HepG2 (cell line): Measurements from ENCODE around the gene GNG7. TPM values are rescaled to one million over a fixed set of nuclear protein-coding genes. Genes with fewer than 3 reads are reported as not detected.

Source experiments
- KDM4B ChIP-seq: sonication (generic); formaldehyde crosslinking; IDR thresholded peaks from 2 replicates; pipeline ENCODE4 v1.4.0; 2020; ENCODE audit warnings: missing genetic modification reagents
- MATR3 ChIP-seq: sonication (generic); formaldehyde crosslinking; IDR thresholded peaks from 2 replicates; pipeline ENCODE4 v1.4.0; 2020; ENCODE audit warnings: missing genetic modification reagents
- MTA3 ChIP-seq: sonication (generic); formaldehyde crosslinking; IDR thresholded peaks from 2 replicates; pipeline ENCODE4 v1.4.0; 2020; ENCODE audit warnings: missing genetic modification reagents
- NFATC3 ChIP-seq: sonication (generic); formaldehyde crosslinking; IDR thresholded peaks from 2 replicates; pipeline ENCODE4 v1.5.1; 2020; ENCODE audit warnings: mild to moderate bottlenecking, missing genetic modification reagents
- PPARG ChIP-seq: conservative IDR thresholded peaks from 2 replicates; pipeline ENCODE4 v1.6.1; 2016; ENCODE audit warnings: missing biosample characterization, missing genetic modification reagents
- U2AF1 ChIP-seq: fragments of 200-400 bp; formaldehyde crosslinking; optimal IDR thresholded peaks from 2 replicates; pipeline ENCODE3; 2017; ENCODE audit warnings: mild to moderate bottlenecking, low read depth, low read length
- ZFP36L1 ChIP-seq: sonication (generic); formaldehyde crosslinking; IDR thresholded peaks from 2 replicates; pipeline ENCODE4 v1.8.0; 2022; ENCODE audit warnings: mild to moderate bottlenecking, missing genetic modification reagents, moderate library complexity
- ZNF10 ChIP-seq: sonication (generic); formaldehyde crosslinking; IDR thresholded peaks from 2 replicates; pipeline ENCODE4 v1.4.0; 2020; ENCODE audit warnings: mild to moderate bottlenecking, low read depth, missing genetic modification reagents, borderline replicate concordance
- ZNF207 ChIP-seq: fragments of 450-650 bp; IDR thresholded peaks from 2 replicates; pipeline ENCODE4 v1.6.1; 2016; ENCODE audit warnings: antibody characterized with exemption, borderline replicate concordance
- ZNF430 ChIP-seq: sonication (generic); formaldehyde crosslinking; IDR thresholded peaks from 2 replicates; pipeline ENCODE4 v1.9.0; 2021; ENCODE audit warnings: mild to moderate bottlenecking, missing genetic modification reagents
- ZNF546 ChIP-seq: sonication (generic); formaldehyde crosslinking; conservative IDR thresholded peaks from 2 replicates; pipeline ENCODE4 v1.8.1; 2023; ENCODE audit warnings: mild to moderate bottlenecking, missing genetic modification reagents
- ZNF720 ChIP-seq: sonication (generic); formaldehyde crosslinking; IDR thresholded peaks from 2 replicates; pipeline ENCODE4 v1.4.0; 2020; ENCODE audit warnings: missing genetic modification reagents
- polyA plus RNA-seq, 8 experiments: library from polyadenylated mRNA; depleted of rRNA in 3 of 8; stranded (reverse) in 7 of 8; unstranded in 1 of 8; fragments of >200 nt; fragmentation: Illumina TruSeq in 4 of 8; extraction: Trizol in 4 of 8; gene quantifications; 2 replicates each; pipeline versions ENCODE4 v1.2.1 to v1.2.3, GENCODE V29; 2011 to 2016; ENCODE audit warnings: low read depth in 4 of 8, missing spikeins in 1 of 8, mixed read lengths in 1 of 8; ENCODE audit not compliant: insufficient read depth in 1 of 8
- total RNA-seq, 5 experiments: library from RNA; depleted of rRNA; stranded (reverse); fragments of >200 nt; fragmentation: Illumina TruSeq; extraction: Trizol; gene quantifications; 2 replicates each; pipeline ENCODE4 v1.2.3, GENCODE V29; 2016; ENCODE audit warnings: low read depth in 1 of 5
- TF ChIP-seq, protein P1 (sequence below): sonication (generic); formaldehyde crosslinking; IDR thresholded peaks from 2 replicates; pipeline ENCODE4 v1.5.0; 2020; ENCODE audit warnings: missing genetic modification reagents
- TF ChIP-seq, protein P2 (sequence below): sonication (generic); formaldehyde crosslinking; IDR thresholded peaks from 2 replicates; pipeline ENCODE4 v1.9.0; 2021; ENCODE audit warnings: missing genetic modification reagents, mild to moderate bottlenecking, borderline replicate concordance
- TF ChIP-seq, protein P3 (sequence below): sonication (generic); formaldehyde crosslinking; IDR thresholded peaks from 2 replicates; pipeline ENCODE4 v1.4.0; 2020; ENCODE audit warnings: missing genetic modification reagents, mild to moderate bottlenecking, borderline replicate concordance
- TF ChIP-seq, protein P4 (sequence below): sonication (generic); formaldehyde crosslinking; IDR thresholded peaks from 2 replicates; pipeline ENCODE4 v1.9.0; 2021; ENCODE audit warnings: missing genetic modification reagents, borderline replicate concordance
- TF ChIP-seq, protein P5 (sequence below): sonication (generic); formaldehyde crosslinking; IDR thresholded peaks from 2 replicates; pipeline ENCODE4 v1.9.0; 2022; ENCODE audit warnings: missing genetic modification reagents, mild to moderate bottlenecking, borderline replicate concordance
- TF ChIP-seq, protein P6 (sequence below): sonication (generic); formaldehyde crosslinking; conservative IDR thresholded peaks from 2 replicates; pipeline ENCODE4 v1.8.0; 2022; ENCODE audit warnings: mild to moderate bottlenecking, moderate library complexity, missing genetic modification reagents

Gene GNG7
- total and polyA plus RNA-seq, 2 of the 13 experiments (the other 11 are each of a cell fraction or from before 2014, with no cell fraction given), result 1.4 to 3.3 TPM

DNA sequence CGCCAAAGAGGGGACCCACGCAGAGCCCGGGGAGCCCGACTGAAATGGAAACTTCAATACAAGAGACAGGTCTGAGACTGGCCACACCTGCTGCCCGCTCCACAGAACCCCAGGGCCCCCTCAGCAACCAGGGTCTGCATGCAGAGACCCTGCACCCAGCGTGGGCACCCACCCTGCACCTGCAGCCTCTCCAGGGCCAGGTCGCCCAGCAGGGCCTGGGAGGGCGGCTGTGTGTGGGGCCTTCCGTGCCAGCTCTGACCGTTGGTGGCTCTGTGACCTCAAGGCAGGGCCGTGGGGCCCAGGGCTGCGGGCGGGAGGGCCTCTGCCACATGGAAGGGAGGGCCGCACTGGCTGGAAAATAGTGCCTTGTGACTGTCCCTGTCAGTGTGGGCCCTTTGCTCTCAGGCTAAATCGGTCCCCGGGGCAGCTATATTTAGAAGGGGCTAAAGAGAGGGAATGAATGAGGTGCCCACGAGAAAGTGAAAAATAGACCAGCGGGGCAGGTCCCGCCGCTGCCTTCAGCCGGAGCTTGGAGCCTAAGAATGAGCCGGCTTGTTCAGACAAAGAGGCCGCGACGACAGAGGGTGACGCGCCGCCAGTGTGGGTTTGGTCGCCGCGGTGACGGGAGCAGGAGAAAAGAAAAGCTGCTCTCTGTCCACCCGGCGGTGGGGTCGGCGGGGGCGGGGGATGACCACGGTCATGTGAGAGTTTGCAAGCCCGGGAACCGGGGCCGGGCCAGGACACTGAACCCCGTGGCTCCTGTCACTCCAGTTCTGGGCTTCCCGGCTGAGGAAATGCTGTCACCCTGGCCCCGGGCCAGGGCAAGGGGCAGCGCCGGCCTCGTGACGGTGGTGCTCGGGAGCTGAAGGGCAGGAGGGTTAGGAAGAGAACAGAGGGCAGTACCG, 156.1 kb downstream of the GNG7 start (continued):
- TF ChIP-seq PPARG (CRISPR knock-in tag) (no peak; the same call in none of the 2 replicates), KDM4B (CRISPR knock-in tag) (0 out of 2 replicates have a peak, but pooled peaks have one; percentile 24), ZNF720 (no peak), ZNF546 (CRISPR knock-in tag) (no peak), ZNF10 (CRISPR knock-in tag) (no peak), U2AF1 (peak; percentile 25), NFATC3 (CRISPR knock-in tag) (no peak), MATR3 (CRISPR knock-in tag) (no peak), ZFP36L1 (CRISPR knock-in tag) (no peak; the same call in none of the 2 replicates), ZNF430 (CRISPR knock-in tag) (0 out of 2 replicates have a peak, but pooled peaks have one; percentile 3), MTA3 (CRISPR knock-in tag) (no peak), ZNF207 (no peak)
- TF ChIP-seq, protein P1, sequence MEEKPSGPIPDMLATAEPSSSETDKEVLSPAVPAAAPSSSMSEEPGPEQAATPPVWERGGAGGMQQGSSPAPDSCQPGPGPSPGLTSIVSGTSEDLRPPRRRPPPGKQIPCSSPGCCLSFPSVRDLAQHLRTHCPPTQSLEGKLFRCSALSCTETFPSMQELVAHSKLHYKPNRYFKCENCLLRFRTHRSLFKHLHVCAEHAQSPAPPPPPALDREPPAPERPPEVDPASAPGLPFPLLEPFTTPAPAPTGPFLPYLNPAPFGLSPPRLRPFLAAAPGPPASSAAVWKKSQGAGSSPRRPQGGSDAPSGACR, result no peak; the same call in 1 of the 2 replicates
- TF ChIP-seq, protein P2, sequence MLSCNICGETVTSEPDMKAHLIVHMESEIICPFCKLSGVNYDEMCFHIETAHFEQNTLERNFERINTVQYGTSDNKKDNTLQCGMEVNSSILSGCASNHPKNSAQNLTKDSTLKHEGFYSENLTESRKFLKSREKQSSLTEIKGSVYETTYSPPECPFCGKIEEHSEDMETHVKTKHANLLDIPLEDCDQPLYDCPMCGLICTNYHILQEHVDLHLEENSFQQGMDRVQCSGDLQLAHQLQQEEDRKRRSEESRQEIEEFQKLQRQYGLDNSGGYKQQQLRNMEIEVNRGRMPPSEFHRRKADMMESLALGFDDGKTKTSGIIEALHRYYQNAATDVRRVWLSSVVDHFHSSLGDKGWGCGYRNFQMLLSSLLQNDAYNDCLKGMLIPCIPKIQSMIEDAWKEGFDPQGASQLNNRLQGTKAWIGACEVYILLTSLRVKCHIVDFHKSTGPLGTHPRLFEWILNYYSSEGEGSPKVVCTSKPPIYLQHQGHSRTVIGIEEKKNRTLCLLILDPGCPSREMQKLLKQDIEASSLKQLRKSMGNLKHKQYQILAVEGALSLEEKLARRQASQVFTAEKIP, result no peak
- TF ChIP-seq, protein P3, sequence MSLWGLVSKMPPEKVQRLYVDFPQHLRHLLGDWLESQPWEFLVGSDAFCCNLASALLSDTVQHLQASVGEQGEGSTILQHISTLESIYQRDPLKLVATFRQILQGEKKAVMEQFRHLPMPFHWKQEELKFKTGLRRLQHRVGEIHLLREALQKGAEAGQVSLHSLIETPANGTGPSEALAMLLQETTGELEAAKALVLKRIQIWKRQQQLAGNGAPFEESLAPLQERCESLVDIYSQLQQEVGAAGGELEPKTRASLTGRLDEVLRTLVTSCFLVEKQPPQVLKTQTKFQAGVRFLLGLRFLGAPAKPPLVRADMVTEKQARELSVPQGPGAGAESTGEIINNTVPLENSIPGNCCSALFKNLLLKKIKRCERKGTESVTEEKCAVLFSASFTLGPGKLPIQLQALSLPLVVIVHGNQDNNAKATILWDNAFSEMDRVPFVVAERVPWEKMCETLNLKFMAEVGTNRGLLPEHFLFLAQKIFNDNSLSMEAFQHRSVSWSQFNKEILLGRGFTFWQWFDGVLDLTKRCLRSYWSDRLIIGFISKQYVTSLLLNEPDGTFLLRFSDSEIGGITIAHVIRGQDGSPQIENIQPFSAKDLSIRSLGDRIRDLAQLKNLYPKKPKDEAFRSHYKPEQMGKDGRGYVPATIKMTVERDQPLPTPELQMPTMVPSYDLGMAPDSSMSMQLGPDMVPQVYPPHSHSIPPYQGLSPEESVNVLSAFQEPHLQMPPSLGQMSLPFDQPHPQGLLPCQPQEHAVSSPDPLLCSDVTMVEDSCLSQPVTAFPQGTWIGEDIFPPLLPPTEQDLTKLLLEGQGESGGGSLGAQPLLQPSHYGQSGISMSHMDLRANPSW (CRISPR knock-in tag), result no peak; the same call in 1 of the 2 replicates
- TF ChIP-seq, protein P4, sequence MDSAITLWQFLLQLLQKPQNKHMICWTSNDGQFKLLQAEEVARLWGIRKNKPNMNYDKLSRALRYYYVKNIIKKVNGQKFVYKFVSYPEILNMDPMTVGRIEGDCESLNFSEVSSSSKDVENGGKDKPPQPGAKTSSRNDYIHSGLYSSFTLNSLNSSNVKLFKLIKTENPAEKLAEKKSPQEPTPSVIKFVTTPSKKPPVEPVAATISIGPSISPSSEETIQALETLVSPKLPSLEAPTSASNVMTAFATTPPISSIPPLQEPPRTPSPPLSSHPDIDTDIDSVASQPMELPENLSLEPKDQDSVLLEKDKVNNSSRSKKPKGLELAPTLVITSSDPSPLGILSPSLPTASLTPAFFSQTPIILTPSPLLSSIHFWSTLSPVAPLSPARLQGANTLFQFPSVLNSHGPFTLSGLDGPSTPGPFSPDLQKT, result no peak
- TF ChIP-seq, protein P5, sequence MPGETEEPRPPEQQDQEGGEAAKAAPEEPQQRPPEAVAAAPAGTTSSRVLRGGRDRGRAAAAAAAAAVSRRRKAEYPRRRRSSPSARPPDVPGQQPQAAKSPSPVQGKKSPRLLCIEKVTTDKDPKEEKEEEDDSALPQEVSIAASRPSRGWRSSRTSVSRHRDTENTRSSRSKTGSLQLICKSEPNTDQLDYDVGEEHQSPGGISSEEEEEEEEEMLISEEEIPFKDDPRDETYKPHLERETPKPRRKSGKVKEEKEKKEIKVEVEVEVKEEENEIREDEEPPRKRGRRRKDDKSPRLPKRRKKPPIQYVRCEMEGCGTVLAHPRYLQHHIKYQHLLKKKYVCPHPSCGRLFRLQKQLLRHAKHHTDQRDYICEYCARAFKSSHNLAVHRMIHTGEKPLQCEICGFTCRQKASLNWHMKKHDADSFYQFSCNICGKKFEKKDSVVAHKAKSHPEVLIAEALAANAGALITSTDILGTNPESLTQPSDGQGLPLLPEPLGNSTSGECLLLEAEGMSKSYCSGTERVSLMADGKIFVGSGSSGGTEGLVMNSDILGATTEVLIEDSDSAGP (CRISPR knock-in tag), result peak; percentile 64; the same call in 1 of the 2 replicates
- TF ChIP-seq, protein P6, sequence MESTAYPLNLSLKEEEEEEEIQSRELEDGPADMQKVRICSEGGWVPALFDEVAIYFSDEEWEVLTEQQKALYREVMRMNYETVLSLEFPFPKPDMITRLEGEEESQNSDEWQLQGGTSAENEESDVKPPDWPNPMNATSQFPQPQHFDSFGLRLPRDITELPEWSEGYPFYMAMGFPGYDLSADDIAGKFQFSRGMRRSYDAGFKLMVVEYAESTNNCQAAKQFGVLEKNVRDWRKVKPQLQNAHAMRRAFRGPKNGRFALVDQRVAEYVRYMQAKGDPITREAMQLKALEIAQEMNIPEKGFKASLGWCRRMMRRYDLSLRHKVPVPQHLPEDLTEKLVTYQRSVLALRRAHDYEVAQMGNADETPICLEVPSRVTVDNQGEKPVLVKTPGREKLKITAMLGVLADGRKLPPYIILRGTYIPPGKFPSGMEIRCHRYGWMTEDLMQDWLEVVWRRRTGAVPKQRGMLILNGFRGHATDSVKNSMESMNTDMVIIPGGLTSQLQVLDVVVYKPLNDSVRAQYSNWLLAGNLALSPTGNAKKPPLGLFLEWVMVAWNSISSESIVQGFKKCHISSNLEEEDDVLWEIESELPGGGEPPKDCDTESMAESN, result peak; percentile 73; the same call in 1 of the 2 replicates
